OCI-LY1 (cell line): ENCODE results near the gene TRIM45.

Experiments used
- CTCF ChIP-seq: fragments of 200-600 bp; sonication (generic), shearing (Covaris generic); IDR thresholded peaks from 2 replicates; pipeline ENCODE4 v1.5.1; 2017; ENCODE audit warnings: mild to moderate bottlenecking, antibody characterized with exemption, low read length, moderate library complexity, mixed read lengths
- EZH2 ChIP-seq: fragments of 200-600 bp; sonication (generic), shearing (Covaris generic); IDR thresholded peaks from 2 replicates; pipeline ENCODE4 v1.8.0; 2017; ENCODE audit warnings: borderline replicate concordance, mixed run types, mild to moderate bottlenecking, antibody characterized with exemption, low read length, moderate library complexity, mixed read lengths

DNA sequence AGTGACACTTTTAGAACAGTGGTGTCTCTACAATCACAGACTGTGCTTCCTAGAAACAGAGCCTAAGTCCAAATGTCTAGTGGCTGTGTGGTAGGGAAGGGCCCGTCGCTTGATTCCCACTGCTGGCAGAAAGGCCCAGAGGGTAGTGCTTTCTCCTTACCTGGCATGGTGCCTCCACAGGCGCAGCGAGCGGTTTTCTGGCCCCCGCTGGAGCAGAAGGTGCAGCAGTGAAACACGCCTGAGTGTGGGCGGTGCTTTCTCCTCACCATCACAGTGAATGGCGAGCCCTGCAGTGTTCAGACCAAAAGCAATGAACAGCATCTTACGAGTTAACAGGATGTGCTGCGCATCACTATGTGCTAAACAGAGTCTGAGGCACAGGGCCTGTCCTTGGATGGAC is 8.3 kb downstream of the TRIM45 start:
- TF ChIP-seq CTCF (no peak), EZH2 (no peak)
